Mesothelial cell of epicardium (in vitro differentiated cells): ENCODE results near the gene THBS4. TPM values are rescaled to one million over a fixed set of nuclear protein-coding genes. Genes with fewer than 3 reads are reported as not detected.

Experiments
- DNase-seq, 2 experiments: peaks; one replicate each; pipeline ENCODE4 v3.0.0; 2021; ENCODE audit warnings: low spot score in 2 of 2; ENCODE audit not compliant: unreplicated experiment in 2 of 2
- H3K27ac Mint-ChIP-seq: 2 replicates; pipeline ENCODE4 v1.8.0; 2021; ENCODE audit warnings: mixed read lengths
- H3K27me3 Mint-ChIP-seq: 2 replicates; pipeline ENCODE4 v1.8.0; 2021; ENCODE audit warnings: low read depth, mixed read lengths
- H3K36me3 Mint-ChIP-seq: 2 replicates; pipeline ENCODE4 v1.8.0; 2021; ENCODE audit warnings: mixed read lengths
- H3K4me1 Mint-ChIP-seq: 2 replicates; pipeline ENCODE4 v1.8.0; 2021; ENCODE audit warnings: mixed read lengths
- H3K4me3 Mint-ChIP-seq: 2 replicates; pipeline ENCODE4 v1.8.0; 2021; ENCODE audit warnings: mild to moderate bottlenecking, moderate library complexity, mixed read lengths
- H3K9me3 Mint-ChIP-seq: 2 replicates; pipeline ENCODE4 v1.8.0; 2021; ENCODE audit warnings: mixed read lengths
- CTCF ChIP-seq: fragments of 200-600 bp; sonication (generic); IDR thresholded peaks from one replicate; pipeline ENCODE4 v1.5.0; 2021; ENCODE audit warnings: antibody characterized with exemption; ENCODE audit not compliant: unreplicated experiment
- total RNA-seq: library from RNA; stranded (reverse); gene quantifications from 3 replicates; pipeline ENCODE4 v1.2.1, GENCODE V29; 2021

The THBS4 gene
- total RNA-seq, 1 donor from 2014 or later, result 17.3 TPM

- Mint-ChIP-seq H3K36me3 (peaks cover 2% of the 10 kb centered on the region), H3K27ac (no peak overlapping the region), H3K4me3 (no peak overlapping the region), H3K9me3 (no peaks in the 10 kb centered on the region), H3K27me3 (peaks cover 8% of the 10 kb centered on the region), H3K4me1 (no peaks in the 10 kb centered on the region)
- no peak for TF ChIP-seq CTCF
- no peak for DNase-seq
These were observed 35.4 kb upstream of the THBS4 start for GRCh38 chr5:79999722-80000121.

- no peak overlapping the region for H3K27ac Mint-ChIP-seq
- no peaks in the 10 kb centered on the region for H3K9me3 Mint-ChIP-seq
- DNase-seq, result no peak
- peaks cover 5% of the 10 kb centered on the region for H3K36me3 Mint-ChIP-seq
- H3K27me3 Mint-ChIP-seq, result no peaks in the 10 kb centered on the region
- H3K4me1 Mint-ChIP-seq, result no peaks in the 10 kb centered on the region
- no peak for TF ChIP-seq CTCF
- H3K4me3 Mint-ChIP-seq, result no peak overlapping the region
These were observed 32.5 kb upstream of the THBS4 start for GRCh38 chr5:80002677-80003076.

GRCh38 chr5:80008995-80009765, 26.0 kb upstream of the THBS4 start:
- TF ChIP-seq CTCF, result no peak
- no peak overlapping the region for H3K4me3 Mint-ChIP-seq
- no peaks in the 10 kb centered on the region for H3K4me1 Mint-ChIP-seq
- peaks cover 4% of the 10 kb centered on the region for H3K9me3 Mint-ChIP-seq
- H3K36me3 Mint-ChIP-seq, result peaks cover 3% of the 10 kb centered on the region
- no peak for DNase-seq
- no peak overlapping the region for H3K27ac Mint-ChIP-seq
- H3K27me3 Mint-ChIP-seq, result no peaks in the 10 kb centered on the region

GRCh38 chr5:80010754-80011392, 24.3 kb upstream of the THBS4 start:
- no peak overlapping the region for H3K4me3 Mint-ChIP-seq
- DNase-seq, result no peak
- H3K27me3 Mint-ChIP-seq, result peaks cover 2% of the 10 kb centered on the region
- no peaks in the 10 kb centered on the region for H3K4me1 Mint-ChIP-seq
- H3K27ac Mint-ChIP-seq, result no peak overlapping the region
- peaks cover 4% of the 10 kb centered on the region for H3K9me3 Mint-ChIP-seq
- H3K36me3 Mint-ChIP-seq, result peaks cover 12% of the 10 kb centered on the region
- no peak for TF ChIP-seq CTCF

GRCh38 chr5:80025069-80025468, 10.1 kb upstream of the THBS4 start:
- Mint-ChIP-seq H3K36me3 (no peaks in the 10 kb centered on the region), H3K9me3 (no peaks in the 10 kb centered on the region), H3K4me1 (no peaks in the 10 kb centered on the region), H3K27me3 (peaks cover 24% of the 10 kb centered on the region), H3K27ac (no peak overlapping the region), H3K4me3 (no peak overlapping the region)
- no peak for DNase-seq
- no peak for TF ChIP-seq CTCF
